ENCODE measurements around the gene PGBD5. TPM values are rescaled to one million over a fixed set of nuclear protein-coding genes. Genes with fewer than 3 reads are reported as not detected.

PGBD5 gene
- total RNA-seq, 2 experiments from 2014 or later: not detected

DNA sequence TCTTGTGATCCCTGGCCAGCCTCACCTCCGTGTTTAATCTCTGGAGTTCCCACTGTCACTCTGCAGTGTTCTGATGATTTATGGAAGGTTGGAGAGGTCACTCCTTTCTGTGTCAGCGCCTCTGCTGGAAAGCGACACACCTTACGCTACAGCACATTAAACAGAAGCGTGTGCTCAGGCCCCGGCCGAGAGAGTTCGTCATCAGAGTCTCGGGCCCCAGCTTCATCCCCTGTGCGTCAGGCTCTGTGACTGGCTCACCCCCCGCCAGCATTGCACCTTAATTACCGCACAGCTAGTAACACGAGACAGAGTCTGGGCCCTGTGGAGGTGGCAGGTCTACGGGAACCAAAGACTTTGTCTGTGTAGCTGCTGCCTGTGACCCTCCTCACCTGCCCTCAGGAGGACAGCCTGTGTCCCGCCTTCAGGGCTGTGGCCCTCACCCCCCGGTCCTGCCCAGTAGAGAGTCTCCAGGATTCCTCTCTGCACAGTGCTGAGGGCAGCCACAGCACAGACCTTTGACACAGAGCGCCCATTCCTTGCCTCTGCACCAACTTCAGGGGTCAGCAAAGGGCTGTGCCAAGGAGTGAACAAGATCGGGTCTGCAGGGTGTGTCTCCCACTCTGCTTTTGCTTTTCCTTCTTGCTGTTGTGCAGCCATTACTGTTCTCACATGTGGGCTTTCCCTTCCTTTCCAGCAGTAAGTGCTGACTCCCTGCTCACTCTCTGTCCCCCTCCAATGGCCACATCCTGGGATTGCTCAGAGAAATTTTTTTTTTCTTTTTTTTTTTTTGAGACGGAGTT lies 157.6 kb downstream of the PGBD5 start:
- POLR2A ChIA-PET: no interaction called here
- TF ChIP-seq CTCF (conservative IDR thresholded peaks at IDR 0.05; ENCODE audit: low read length) (peak; percentile 44), EZH2phosphoT487 (IDR thresholded peaks at IDR 0.05; ENCODE audit: borderline replicate concordance, low read depth, low read length) (no peak)
- no peak overlapping the region for H3K4me2 ChIP-seq (ENCODE audit: low read length)

GRCh38 chr1:230267338-230268065 lies 158.6 kb downstream of the PGBD5 start:
- peaks cover 25% of the 10 kb centered on the region for H3K4me1 ChIP-seq (ENCODE audit: insufficient read depth, low read length, poor library complexity, severe bottlenecking)
- no peaks in the 10 kb centered on the region for H3K79me2 ChIP-seq (ENCODE audit: insufficient read depth, low read depth, low read length)
- no peak for DNase-seq (ENCODE audit: low spot score)
- no peaks in the 10 kb centered on the region for H4K20me1 ChIP-seq (ENCODE audit: insufficient read depth, low read length)
- H3K9me3 ChIP-seq (ENCODE audit: low read length): no peaks in the 10 kb centered on the region
- H3K9me2 ChIP-seq (ENCODE audit: insufficient read depth, low read length): no peaks in the 10 kb centered on the region
- ChIA-PET CTCF (ENCODE audit: unreplicated experiment) (no interaction called here), POLR2A (no interaction called here)
- no peak overlapping the region for H2AFZ ChIP-seq (ENCODE audit: low read length)
- intact Hi-C loops (cut with micrococcal nuclease; ENCODE audit: unreplicated experiment): no loop called here
- no peak overlapping the region for H3K4me2 ChIP-seq (ENCODE audit: low read length)
- BruUV-seq (replicated peaks): no TSS peak
- no peak for TF ChIP-seq CTCF (conservative IDR thresholded peaks at IDR 0.05; ENCODE audit: low read length)
- TF ChIP-seq EZH2phosphoT487 (IDR thresholded peaks at IDR 0.05; ENCODE audit: borderline replicate concordance, low read depth, low read length): no peak
- peaks cover 28% of the 10 kb centered on the region for H3K36me3 ChIP-seq (ENCODE audit: insufficient read depth, low read length)
- no peak overlapping the region for H3K27ac ChIP-seq (ENCODE audit: low read depth, low read length, poor library complexity, severe bottlenecking)
- no peak overlapping the region for H3K4me3 ChIP-seq (ENCODE audit: low read depth, low read length, poor library complexity, severe bottlenecking)

More for the DNA sequence above, 157.6 kb downstream of the PGBD5 start:
- Histone ChIP-seq H4K20me1 (ENCODE audit: insufficient read depth, low read length) (no peaks in the 10 kb centered on the region), H2AFZ (ENCODE audit: low read length) (no peak overlapping the region), H3K79me2 (ENCODE audit: insufficient read depth, low read depth, low read length) (no peaks in the 10 kb centered on the region), H3K4me1 (ENCODE audit: insufficient read depth, low read length, poor library complexity, severe bottlenecking) (peaks cover 19% of the 10 kb centered on the region), H3K36me3 (ENCODE audit: insufficient read depth, low read length) (peaks cover 24% of the 10 kb centered on the region), H3K4me3 (ENCODE audit: low read depth, low read length, poor library complexity, severe bottlenecking) (no peak overlapping the region), H3K27ac (ENCODE audit: low read depth, low read length, poor library complexity, severe bottlenecking) (no peak overlapping the region), H3K9me2 (ENCODE audit: insufficient read depth, low read length) (no peaks in the 10 kb centered on the region), H3K9me3 (ENCODE audit: low read length) (no peaks in the 10 kb centered on the region)
- BruUV-seq (replicated peaks): no TSS peak
- intact Hi-C loops (cut with micrococcal nuclease; ENCODE audit: unreplicated experiment): no loop called here
- CTCF ChIA-PET (ENCODE audit: unreplicated experiment): no interaction called here
- no peak for DNase-seq (ENCODE audit: low spot score)

GRCh38 chr1:230266456-230266855 lies 159.7 kb downstream of the PGBD5 start:
- Histone ChIP-seq H3K4me2 (ENCODE audit: low read length) (no peak overlapping the region), H3K27ac (ENCODE audit: low read depth, low read length, poor library complexity, severe bottlenecking) (no peak overlapping the region), H3K79me2 (ENCODE audit: insufficient read depth, low read depth, low read length) (no peaks in the 10 kb centered on the region), H3K9me3 (ENCODE audit: low read length) (no peaks in the 10 kb centered on the region), H4K20me1 (ENCODE audit: insufficient read depth, low read length) (no peaks in the 10 kb centered on the region), H3K4me3 (ENCODE audit: low read depth, low read length, poor library complexity, severe bottlenecking) (no peak overlapping the region), H3K9me2 (ENCODE audit: insufficient read depth, low read length) (no peaks in the 10 kb centered on the region), H2AFZ (ENCODE audit: low read length) (no peak overlapping the region), H3K36me3 (ENCODE audit: insufficient read depth, low read length) (peaks cover 33% of the 10 kb centered on the region), H3K4me1 (ENCODE audit: insufficient read depth, low read length, poor library complexity, severe bottlenecking) (peaks cover 26% of the 10 kb centered on the region)
- no peak for TF ChIP-seq EZH2phosphoT487 (IDR thresholded peaks at IDR 0.05; ENCODE audit: borderline replicate concordance, low read depth, low read length)
- TF ChIP-seq CTCF (conservative IDR thresholded peaks at IDR 0.05; ENCODE audit: low read length): no peak
- intact Hi-C loops (cut with micrococcal nuclease; ENCODE audit: unreplicated experiment): no loop called here
- DNase-seq (ENCODE audit: low spot score): no peak
- no TSS peak for BruUV-seq (replicated peaks)
- CTCF ChIA-PET (ENCODE audit: unreplicated experiment): no interaction called here
- POLR2A ChIA-PET: no interaction called here

Measured in OCI-LY7 (cell line).